Epithelial cell of proximal tubule (primary cell): ENCODE results near the gene CERS1. TPM values are rescaled to one million over a fixed set of nuclear protein-coding genes. Genes with fewer than 3 reads are reported as not detected.
"Not testable (repeated sequence)": the region's sequence is repeated elsewhere in the genome, so short reads cannot be mapped to it uniquely, and the experiment has no call there.

Experiments used
- DNase-seq: peaks from one replicate; pipeline ENCODE4 v3.0.0-alpha.2; 2011; ENCODE audit warnings: low read depth
- H3K4me3 ChIP-seq: 2 replicates; pipeline ENCODE4 v1.5.1; 2011; ENCODE audit warnings: low read depth, mild to moderate bottlenecking, low read length
- CTCF ChIP-seq: conservative IDR thresholded peaks from 2 replicates; pipeline ENCODE4 v1.5.1; 2012; ENCODE audit warnings: low read depth, mild to moderate bottlenecking, low read length
- total RNA-seq: library from RNA; depleted of rRNA; stranded (reverse); fragments of >200 nt; gene quantifications from 2 replicates; pipeline ENCODE4 v1.2.3, GENCODE V29; 2015

The CERS1 gene
- total RNA-seq, 1 donor from 2014 or later: 2.0 TPM

- no peak for DNase-seq
- TF ChIP-seq CTCF: no peak
- no peak overlapping the region for H3K4me3 ChIP-seq
Measured at GRCh38 chr19:18903156-18904037, 7.4 kb upstream of the CERS1 start.

DNA sequence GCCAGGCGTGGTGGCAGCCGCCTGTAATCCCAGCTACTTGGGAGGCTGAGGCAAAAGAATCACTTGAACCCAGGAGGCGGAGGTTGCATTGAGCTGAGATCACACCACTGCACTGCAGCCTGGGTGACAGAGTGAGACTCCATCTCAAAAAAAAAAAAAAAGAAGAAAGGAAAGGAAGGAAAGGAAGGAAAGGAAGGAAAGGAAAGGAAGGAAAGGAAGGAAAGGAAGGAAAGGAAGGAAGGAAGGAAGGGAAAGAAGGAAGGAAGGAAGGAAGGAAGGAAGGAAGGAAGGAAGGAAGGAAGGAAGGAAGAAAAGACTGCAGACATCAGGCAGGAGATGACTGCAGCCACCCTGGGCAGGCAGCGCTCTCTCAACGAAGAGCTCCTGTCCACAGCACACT is 6.6 kb upstream of the CERS1 start:
- DNase-seq, H3K4me3 ChIP-seq: not testable (repeated sequence)

GRCh38 chr19:18901491-18901890 is 5.5 kb upstream of the CERS1 start:
- no peak overlapping the region for H3K4me3 ChIP-seq
- no peak for TF ChIP-seq CTCF
- no peak for DNase-seq

- DNase-seq: no peak
- no peak for TF ChIP-seq CTCF
- H3K4me3 ChIP-seq: no peak overlapping the region
Measured at GRCh38 chr19:18900700-18901481, 4.9 kb upstream of the CERS1 start.

DNA sequence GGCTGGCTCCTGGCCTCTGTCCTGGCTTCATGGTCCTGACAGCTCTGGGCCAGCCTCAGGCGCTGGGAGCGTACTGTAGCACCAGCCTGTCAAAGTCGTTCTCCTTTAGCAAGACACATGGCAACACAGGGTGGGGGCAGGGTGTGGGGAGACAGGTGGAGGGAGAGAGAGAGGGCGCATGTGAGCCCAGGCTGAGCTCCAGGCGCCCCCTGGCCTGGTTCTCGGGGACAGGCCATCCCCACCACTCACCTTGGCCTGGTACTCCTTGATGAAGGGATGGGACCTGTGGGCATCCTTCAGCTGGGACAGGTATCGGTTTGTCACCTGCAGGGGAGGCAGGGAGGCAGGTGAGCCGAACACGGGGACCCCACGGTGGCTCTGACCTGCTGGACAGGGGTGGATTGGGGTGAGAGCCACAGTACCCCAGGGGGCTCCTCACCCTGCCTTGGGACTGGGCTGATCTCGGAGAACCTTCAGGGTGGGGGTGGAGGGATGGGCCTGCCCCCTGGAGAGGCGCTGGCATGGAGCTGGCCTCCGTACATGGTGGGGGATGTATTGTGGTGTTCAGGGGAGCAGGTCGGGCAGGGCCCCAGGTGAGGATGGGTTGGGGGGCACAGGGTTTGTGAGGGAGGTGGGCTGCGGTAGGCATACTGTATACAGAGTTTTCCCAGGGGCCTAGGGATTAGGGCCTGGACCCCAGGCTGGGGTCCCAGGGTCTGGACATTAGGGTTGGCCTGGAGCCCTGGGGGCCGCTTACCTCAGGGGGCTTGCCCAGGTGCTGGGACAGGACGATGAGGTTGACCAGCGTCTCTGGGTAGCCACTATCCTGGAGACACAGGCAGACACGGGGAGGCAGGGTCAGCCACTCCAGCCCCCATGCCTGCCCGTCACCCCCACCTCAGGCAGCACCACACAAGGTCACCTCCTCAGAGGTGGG is 3.9 kb upstream of the CERS1 start:
- no peak for DNase-seq
- no peak for TF ChIP-seq CTCF
- no peak overlapping the region for H3K4me3 ChIP-seq

- H3K4me3 ChIP-seq: no peak overlapping the region
- TF ChIP-seq CTCF: no peak
- no peak for DNase-seq
Measured at GRCh38 chr19:18898607-18899408, 2.9 kb upstream of the CERS1 start.
